Embryonic facial prominence (tissue), 1 donor: ENCODE results near the gene CARMIL3.
"Not testable (repeated sequence)": the region's sequence is repeated elsewhere in the genome, so short reads cannot be mapped to it uniquely, and the experiment has no call there.

Source experiments
- DNase-seq: peaks from one replicate; pipeline ENCODE4 v3.0.0-alpha.2; 2016; ENCODE audit errors: extremely low spot score

The CARMIL3 gene

DNA sequence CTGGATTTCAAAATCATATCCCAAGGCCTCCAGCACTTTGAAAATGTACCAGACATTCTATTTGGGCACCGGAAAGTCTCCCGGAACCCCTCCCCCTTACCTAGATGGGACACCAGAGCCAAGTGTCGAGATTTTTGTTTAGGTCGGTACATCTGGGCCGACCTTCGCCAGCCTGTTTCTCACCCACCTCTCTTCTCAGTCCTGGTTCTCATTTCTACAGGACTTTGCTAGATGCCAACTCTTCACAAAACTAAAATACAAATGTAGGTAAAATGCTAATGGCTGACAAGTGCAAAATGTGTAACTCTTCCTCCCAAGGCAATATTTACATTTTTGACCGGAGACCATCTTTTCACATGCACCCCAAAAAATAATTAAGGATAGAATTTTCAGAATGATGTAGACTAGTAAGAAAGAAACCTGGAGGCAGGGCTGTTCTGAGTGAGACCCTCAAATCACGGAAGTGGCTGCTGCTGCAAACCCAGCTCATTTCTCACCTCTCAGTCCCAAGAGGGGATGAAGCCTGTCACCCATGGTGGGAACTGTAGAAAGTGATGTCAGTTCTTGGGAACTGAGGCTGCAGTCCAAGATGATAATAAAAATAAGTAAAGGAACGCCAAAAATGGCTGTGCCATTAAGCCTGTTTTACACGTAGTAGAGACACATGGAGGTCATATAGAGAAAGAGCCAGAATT lies 14.7 kb upstream of the CARMIL3 start:
- not testable (repeated sequence) for DNase-seq

DNA sequence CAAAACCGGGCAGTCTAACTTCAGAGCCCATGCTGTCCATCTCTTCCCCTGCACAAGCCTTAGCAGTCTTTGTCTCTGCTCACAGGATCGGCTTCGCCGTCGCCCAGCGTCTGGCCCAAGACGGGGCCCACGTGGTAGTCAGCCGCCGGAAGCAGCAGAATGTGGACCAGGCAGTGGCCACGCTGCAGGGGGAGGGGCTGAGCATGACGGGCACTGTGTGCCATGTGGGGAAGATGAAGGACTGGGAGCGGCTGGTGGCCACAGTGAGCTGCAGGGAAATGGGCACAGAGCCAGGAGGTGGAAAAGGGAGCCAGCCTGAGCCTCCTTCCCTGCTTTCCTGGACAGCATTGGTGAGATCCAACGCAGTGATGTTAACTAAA lies 14.2 kb upstream of the CARMIL3 start:
- no peak for DNase-seq

DNA sequence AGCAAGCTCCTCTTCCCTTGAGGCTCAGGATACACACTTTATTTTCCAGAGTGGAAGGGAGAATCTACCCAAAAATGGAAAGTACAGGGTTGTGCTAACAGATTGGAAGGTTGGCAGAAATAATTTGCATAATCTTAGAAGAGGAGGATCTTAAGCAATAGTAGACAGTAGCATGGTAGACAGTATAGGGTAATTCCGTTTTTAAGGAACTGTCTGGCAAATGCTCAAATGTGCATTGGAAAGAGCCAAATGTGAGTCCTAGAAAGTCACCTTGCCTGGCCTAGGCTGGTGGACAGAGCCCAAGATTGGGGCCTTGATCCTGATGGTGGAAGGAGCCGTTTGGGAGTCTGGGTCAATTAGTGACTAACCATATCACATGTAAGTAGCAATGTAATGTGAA lies 13.1 kb upstream of the CARMIL3 start:
- DNase-seq, result no peak

DNA sequence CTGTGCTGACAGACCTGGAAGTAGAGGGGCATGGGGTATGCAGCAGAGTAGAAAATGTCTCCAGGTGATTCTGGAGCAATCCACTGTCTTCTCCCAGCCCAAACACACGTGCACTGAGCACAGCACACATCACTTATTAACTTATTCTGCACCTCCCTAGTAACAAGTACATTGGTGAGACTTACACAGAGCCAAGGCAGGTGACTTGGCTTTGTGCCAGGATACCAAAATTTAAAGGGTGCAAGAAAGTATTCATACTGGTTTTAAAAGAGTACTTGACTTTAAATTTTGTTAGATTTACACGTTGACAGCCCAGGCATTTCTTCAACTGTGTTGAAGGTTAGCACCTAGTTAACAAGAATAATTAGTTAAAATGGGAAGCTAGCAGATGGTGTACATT lies 11.1 kb upstream of the CARMIL3 start:
- no peak for DNase-seq

DNA sequence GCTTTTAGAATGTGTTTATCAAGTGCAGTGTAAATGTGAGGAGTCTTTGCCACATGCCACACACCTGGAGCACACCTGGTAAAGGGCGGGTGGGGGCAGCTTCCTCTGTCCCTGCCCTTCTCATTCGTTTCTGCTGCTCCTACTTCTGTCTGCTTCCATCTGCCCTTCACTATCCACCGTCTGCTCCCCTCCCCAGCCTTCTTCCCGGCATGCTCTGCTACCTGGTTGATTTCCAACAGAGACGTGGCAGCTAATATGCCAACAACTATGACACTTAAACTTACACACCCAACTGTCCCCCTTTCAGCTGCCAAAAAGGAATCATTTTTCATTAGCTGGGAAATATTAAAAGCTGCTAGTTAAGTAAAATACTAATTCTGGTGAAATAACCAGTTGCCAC lies 9.1 kb upstream of the CARMIL3 start:
- DNase-seq, result no peak

DNA sequence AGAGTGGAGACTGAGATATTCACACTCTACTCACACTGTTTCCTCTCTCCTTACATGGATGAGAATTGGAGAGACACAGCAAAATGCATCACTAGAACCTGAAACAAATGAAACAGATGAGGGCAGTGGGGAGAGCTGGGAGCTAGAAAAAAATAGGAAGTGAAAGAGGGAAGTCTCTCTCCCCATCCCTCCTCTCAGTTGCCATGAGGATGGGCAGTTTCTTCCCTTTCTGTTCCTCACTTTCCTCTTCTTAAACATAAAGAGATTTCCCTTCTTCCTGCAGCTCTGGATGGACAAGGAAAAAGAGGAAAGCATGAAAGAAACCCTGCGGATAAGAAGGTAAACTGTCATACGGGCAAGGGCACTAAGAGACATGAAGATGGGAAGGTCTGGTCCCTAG lies 2.8 kb upstream of the CARMIL3 start:
- not testable (repeated sequence) for DNase-seq

DNA sequence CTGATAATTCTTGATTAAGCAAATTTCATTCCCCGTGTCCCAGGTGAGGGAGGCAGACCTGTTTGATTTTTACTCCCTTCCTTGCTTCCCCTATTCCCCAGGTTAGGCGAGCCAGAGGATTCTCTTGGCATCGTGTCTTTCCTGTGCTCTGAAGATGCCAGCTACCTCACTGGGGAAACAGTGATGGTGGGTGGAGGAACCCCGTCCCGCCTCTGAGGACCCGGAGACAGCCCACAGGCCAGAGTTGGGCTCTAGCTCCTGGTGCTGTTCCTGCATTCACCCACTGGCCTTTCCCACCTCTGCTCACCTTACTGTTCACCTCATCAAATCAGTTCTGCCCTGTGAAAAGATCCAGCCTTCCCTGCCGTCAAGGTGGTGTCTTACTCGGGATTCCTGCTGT lies 1.1 kb upstream of the CARMIL3 start:
- DNase-seq, result not testable (repeated sequence)

DNA sequence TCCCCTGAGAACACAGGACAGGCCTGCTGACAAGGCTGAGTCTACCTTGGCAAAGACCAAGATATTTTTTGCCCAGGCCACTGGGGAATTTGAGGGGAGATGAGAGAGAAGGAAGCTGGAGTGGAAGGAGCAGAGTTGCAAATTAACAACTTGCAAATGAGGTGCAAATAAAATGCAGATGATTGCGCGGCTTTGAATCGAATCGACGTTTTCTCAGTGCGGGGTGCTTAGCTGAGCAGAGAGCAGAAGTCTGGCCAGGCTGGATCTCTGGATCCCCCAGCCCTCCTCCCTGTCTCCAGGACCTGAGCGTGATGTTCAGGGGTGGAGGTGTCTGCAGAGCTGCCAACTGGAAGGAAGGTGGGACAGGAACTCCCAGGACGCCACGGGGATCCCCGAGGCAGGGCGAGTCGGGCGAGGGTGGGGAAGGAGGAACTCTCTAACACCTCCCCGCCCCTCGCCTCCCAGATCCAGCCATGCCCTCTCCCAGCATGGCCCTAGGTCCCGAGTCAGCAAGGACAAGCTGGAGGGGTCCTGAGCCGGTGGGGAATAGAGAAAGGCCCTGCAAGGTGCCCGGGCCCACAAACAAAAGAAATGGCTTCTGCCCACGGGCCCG lies 527 bp upstream of the CARMIL3 start:
- DNase-seq, result no peak

DNA sequence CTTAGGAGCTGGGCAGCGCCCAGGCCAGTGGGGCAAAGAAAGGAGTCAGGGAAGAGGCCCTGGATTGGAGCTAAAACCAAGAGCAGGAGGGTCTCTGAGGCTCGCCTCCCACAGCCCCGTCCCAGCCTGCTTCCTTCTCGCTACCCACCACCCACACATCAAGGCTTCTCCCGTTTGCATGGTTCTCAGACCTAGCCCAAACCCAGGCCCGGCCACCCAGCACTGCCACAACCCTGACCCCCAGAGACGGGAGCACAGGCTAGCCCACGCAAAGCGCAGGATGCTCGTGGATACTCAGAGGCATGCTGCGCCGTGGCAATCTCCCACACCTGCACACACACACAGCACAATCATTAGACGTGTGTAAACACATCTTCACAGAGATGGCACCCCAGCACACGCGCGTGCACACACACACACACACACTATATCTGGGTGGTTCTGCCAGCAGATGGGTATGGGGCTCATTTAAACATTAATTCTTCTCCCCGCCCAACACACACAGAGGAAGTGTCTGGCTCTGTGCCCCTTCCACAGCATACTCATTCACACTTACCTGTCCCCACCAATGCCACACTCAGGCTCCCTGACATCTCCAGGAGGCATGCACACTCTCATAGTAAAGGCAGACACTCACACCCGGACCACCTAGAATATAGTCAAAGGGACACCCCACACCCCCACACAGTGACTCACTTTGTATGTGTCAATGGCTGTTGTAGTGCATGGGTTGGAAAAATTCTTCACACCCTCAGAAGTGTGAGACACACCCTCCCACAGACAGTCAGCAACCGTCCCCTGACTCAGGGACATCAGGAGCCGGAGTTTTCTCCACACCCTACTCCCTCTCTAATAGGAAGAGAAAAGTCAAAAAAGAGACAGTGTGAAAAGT lies 1.1 kb downstream of the CARMIL3 start:
- DNase-seq, result no peak

DNA sequence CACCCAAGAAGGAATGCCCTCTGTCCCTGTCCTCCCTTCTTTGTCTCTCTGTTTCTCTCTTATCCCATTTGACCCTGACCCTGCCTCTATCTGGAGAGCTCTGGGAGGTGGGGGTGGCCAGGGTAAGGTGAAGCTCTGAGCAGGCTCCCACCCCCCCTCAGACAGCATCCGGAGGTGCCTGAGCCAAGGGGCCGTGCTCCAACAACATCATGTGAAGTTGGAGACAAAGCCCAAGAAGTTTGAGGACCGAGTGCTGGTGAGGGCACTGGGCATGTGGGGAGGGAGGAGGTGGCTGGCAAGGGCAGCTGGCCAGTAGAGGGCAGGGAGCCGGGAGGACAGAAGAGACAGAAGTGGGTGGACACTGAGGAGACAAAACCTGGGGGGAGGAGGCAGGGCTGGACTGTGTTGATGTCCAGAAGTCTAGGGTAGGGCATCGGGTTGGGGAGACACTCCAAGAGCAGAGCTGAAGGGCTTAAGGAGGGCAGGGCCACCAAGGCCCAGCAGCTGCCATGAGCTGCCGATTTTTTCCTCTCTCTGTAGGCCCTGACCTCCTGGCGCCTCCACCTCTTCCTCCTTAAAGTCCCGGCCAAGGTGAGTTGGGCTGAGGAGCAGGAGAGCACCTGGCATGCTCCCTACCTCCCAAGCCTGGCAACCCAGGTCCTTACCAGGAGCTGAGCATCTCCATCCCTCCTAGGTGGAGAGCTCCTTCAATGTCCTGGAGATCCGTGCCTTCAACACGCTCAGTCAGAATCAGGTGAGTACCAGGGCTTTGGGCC lies 1.9 kb downstream of the CARMIL3 start:
- no peak for DNase-seq

DNA sequence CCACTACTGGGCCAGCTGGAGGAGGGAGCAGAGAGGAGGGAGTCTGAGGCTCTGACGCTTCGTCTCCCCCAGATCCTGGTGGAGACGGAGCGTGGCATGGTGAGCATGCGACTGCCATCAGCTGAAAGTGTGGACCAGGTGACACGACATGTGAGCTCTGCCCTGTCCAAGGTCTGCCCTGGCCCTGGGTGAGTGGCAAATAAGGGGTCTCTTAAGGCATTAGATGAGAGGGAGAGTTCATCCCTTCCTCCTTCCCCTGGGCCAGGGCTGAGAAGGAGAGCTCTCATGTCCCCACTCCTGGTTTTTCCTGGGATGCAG lies 2.5 kb downstream of the CARMIL3 start:
- DNase-seq, result no peak

DNA sequence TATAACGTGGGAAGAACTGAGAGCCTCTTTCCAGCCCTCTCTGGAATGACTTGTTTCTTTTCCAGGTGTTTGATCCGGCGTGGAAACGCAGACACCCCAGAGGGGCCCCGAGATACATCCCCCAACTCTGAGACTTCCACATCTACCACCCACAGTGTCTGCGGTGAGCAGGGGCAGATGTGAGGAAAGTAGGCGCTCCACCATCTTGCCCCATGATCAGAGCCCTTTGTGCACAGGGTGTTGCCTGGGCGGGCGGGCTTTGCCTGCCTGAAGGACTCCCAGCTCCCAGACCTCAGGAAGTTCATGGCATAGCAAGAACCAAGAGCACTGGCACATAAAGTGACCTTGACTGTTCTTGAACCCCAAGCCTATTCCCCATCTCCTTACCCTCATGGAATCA lies 2.8 kb downstream of the CARMIL3 start:
- DNase-seq, result no peak

DNA sequence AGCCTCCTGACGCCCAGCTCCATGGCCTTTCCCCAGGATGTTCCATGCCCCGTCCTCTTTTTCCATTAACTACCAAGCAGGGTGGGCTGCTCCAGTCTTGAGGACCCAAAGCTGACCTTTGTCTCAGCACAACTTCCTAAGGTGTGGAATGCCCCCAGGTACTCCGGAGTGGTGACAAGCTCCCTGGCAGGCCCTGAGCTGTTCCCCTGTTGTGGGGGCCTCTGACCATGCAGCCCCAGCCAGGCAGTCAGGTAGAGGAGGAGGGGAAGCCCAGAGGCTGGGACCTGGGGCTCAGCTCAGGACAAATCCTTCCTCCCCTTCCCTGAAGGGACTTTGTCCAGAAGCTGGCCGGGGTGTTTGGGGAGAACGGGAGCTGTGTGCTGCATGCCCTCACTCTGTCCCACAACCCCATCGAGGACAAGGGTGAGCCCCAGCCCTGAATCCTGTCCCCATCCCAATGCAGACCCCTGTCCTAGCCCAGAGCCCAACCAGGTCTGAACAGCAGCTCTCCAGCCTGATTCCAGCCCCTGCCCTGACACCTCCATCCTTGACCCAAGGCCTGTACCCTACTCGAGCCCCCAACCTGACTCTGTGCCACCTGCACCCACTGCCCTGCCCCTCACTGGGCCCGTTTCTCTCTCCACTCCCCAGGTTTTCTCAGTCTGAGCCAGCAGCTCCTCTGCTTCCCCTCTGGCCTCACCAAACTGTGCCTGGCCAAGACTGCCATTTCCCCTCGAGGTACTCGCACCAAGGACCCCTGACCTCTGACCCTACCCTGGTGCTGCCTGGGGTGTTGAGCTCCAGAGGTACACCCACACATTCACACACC lies 4.4 kb downstream of the CARMIL3 start:
- no peak for DNase-seq

DNA sequence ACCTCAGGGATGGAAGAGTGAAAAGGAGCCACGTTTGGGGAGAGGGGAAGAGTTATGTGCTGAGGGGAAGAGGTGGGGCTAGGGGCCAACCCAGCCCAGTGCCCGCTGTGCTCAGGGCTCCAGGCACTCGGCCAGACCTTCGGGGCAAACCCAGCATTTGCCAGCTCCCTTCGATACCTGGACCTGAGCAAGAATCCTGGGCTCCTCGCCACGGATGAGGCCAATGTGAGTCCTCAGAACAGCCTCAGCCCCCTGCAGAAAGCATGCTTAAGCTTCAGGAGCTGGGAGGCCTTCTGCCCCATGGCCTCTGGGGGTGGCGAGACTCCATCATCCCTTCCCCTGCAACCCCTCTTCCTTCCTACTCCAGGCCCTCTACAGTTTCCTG lies 5.0 kb downstream of the CARMIL3 start:
- DNase-seq, result no peak

DNA sequence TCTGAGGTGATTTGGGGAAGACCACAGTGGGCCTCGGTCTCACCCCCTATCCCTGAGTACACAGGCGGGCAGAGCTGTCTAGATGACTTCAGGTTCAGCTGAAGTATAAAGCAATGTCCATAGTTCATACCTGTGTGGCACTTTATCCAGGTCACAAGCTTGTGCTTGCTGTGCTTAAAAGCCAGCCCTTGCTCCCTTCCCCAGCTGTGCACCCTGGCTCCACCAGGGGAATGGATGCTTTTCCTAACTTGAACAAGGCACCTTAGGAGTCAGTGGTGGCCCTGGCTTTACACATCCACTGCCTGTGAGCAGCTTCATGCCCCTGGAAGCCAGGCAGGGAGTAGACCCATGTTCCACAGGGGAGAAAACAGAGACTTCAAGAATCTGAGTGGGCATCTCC lies 5.5 kb downstream of the CARMIL3 start:
- no peak for DNase-seq

DNA sequence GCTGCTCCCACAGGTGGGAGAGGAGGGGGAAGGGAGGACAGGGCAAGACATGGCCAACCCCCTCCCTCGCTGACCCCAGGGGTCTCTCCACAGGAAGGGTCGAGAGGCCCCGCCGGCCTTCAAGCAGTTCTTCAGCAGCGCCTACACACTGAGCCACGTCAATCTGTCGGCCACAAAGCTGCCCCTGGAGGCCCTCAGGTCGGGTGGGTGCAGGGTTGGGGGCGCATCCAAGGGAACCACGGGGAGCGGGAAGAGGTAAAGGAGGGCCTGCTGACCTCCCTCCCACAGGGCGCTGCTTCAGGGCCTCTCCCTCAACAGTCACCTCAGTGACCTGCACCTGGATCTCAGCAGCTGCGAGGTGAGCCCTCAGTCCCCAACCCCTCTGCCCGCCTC lies 6.1 kb downstream of the CARMIL3 start:
- DNase-seq, result no peak

DNA sequence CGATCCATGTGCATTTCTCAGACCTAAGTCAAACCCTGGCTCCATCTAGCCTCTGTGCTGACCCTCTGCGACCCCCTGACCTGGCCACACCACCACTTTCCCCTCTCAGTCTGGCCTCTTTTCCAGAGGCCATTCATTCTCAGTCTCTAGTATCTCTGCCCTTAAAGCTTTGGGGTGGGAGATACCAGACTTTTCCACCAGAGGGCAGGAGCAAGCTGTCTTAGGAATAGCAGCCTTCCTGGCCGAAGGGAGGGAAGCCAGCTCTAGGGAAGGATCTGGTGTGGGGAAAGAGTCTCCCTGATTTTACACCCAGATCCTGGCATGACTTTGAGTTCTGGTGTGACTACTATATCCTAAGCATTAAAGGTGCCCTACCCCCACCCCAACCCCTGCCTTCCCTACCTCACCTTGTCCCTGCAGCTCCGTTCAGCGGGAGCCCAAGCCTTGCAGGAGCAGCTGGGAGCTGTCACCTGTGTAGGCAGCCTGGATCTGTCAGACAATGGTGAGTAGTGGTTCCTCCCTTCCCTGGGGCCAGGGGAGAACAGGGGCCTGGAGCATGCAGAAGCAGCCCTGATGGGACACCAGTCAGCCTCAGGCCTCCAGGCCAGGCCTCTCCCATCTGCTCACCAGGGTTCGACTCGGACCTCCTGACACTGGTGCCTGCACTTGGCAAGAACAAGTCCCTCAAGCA lies 6.6 kb downstream of the CARMIL3 start:
- peak; percentile 35 for DNase-seq

DNA sequence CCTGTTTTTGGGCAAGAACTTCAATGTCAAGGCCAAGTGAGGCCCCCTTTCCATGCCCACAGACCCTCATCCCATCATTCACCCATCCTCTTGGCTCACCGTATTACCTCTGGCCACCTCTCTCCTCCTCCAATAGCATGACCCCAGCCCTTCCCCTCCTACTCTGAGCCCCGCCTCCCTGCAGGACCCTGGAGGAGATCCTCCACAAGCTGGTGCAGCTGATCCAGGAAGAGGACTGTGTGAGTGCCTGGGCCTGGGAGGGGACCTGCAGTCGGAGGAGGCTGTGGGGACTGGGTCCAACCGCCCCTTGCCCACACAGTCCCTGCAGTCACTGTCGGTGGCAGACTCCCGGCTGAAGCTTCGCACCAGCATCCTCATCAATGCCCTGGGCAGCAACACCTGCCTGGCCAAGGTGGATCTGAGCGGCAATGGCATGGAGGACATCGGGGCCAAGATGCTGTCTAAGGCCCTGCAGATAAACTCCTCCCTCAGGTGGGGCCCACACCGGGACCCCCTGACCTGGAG lies 7.2 kb downstream of the CARMIL3 start:
- no peak for DNase-seq

DNA sequence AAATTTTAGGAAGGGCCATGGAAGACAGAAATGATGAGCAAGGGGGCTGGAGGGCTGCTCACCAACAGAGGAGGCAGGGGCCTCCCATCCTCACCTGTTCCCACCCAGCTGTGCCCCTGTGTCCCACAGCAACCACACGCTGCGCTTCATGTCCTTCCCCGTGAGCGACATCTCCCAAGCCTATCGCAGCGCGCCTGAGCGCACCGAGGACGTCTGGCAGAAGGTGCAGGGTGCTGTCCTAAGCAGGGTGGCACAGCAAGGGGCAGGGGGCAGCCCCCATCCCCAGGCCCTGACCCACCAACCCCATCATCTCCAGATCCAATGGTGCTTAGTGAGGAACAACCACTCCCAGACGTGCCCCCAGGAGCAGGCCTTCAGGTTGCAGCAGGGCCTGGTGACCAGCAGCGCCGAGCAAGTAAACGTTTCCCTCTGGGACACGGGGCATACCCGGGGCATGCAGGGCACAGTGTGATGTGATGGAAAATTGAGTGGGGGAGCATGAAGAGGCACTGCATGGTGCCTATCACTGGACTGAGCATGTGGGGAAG lies 8.1 kb downstream of the CARMIL3 start:
- no peak for DNase-seq

DNA sequence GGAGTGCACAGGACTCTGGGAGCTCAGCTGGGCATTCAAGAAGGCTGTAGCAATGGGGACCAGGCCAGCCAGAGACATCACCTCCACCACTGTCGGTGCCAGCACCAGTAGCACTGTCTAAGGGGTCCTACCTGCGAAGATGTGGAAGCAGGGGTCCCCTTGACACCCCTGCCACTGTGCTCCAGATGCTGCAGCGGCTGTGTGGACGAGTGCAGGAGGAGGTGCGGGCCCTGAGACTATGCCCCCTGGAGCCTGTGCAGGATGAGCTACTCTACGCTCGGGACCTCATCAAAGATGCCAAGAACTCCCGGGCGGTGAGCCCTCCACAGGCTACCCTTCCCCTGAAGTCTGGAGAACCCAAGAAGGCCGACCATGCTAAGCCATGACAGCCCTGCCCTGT lies 8.6 kb downstream of the CARMIL3 start:
- no peak for DNase-seq
